Endothelial cell of umbilical vein (primary cell): Measurements from ENCODE around the gene MYH15. TPM values are rescaled to one million over a fixed set of nuclear protein-coding genes. Genes with fewer than 3 reads are reported as not detected.

Source experiments
- BruUV-seq: library from RNA; stranded (reverse); fragments of 400-500 nt; replicated peaks from 2 replicates; lab custom pipeline; 2021; lab: Mats Ljungman, UMichigan
- CTCF ChIA-PET: fragments of 300-600, 350-600 bp; sonication (Branson Sonifier 250); formaldehyde crosslinking; loops from one replicate; lab custom pipeline; 2021; ENCODE audit warnings: antibody characterized with exemption, inconsistent platforms; lab: Charles Lee
- POLR2A ChIA-PET: fragments of 300-600, 350-600 bp; sonication (Branson Sonifier 250); formaldehyde crosslinking; loops from one replicate; lab custom pipeline; 2021; ENCODE audit warnings: antibody characterized with exemption, inconsistent platforms; lab: Charles Lee
- DNase-seq: peaks from one replicate; pipeline ENCODE4 v3.0.0-alpha.2; 2011; ENCODE audit warnings: low read depth, low spot score
- FAIRE-seq: peaks from 2 replicates; lab custom pipeline; 2011; peaks lifted over from hg19 to GRCh38; lab: Jason Lieb, UNC
- H2AFZ ChIP-seq: 2 replicates; pipeline ENCODE4 v1.6.0; 2012; ENCODE audit warnings: low read depth, low read length, control low read depth, inconsistent platforms
- H3K27ac ChIP-seq: 2 replicates; pipeline ENCODE4 v1.5.1; 2011; ENCODE audit warnings: low read depth, mild to moderate bottlenecking, control low read depth, low read length, moderate library complexity; ENCODE audit not compliant: insufficient read depth
- H3K27me3 ChIP-seq, 2 experiments: 2 replicates each; pipeline versions ENCODE4 v1.6.0 to v1.6.1; 2011; ENCODE audit warnings: low read length in 2 of 2, mixed read lengths in 1 of 2; ENCODE audit not compliant: control insufficient read depth in 2 of 2, insufficient read depth in 2 of 2
- H3K36me3 ChIP-seq, 2 experiments: 2 replicates in 1 of 2; 3 replicates in 1 of 2; pipeline ENCODE4 v1.5.1; 2011; ENCODE audit warnings: low read length in 2 of 2, mild to moderate bottlenecking in 1 of 2, moderate library complexity in 1 of 2; ENCODE audit not compliant: control insufficient read depth in 2 of 2, insufficient read depth in 2 of 2; ENCODE audit errors: extremely low read depth in 1 of 2
- H3K4me1 ChIP-seq: 3 replicates; pipeline ENCODE4 v1.5.1; 2011; ENCODE audit warnings: mild to moderate bottlenecking, low read length; ENCODE audit not compliant: control insufficient read depth, insufficient read depth; ENCODE audit errors: extremely low read depth
- H3K4me2 ChIP-seq: 2 replicates; pipeline ENCODE4 v1.6.1; 2011; ENCODE audit warnings: low read length, control low read depth, mixed read lengths; ENCODE audit not compliant: insufficient read depth
- H3K4me3 ChIP-seq, 3 experiments: fragments of 200-600 bp in 1 of 3; sonication (generic), shearing (Covaris generic) in 1 of 3; replicated peaks in 1 of 3; 2 replicates each; pipeline ENCODE4 v1.5.1; 2011 to 2016; ENCODE audit warnings: control low read depth in 3 of 3, low read length in 3 of 3, mild to moderate bottlenecking in 2 of 3, inconsistent platforms in 1 of 3, low read depth in 1 of 3, moderate library complexity in 1 of 3; ENCODE audit not compliant: insufficient read depth in 1 of 3
- H3K79me2 ChIP-seq: 2 replicates; pipeline ENCODE4 v1.6.0; 2012; ENCODE audit warnings: low read length, inconsistent platforms; ENCODE audit not compliant: control insufficient read depth, insufficient read depth
- H3K9ac ChIP-seq: replicated peaks from 2 replicates; pipeline ENCODE3; 2011; ENCODE audit warnings: low read length, control low read depth; ENCODE audit not compliant: insufficient read depth; ENCODE audit errors: extremely low read depth
- H3K9me1 ChIP-seq: replicated peaks from 3 replicates; pipeline ENCODE4 v1.6.0; 2011; ENCODE audit warnings: mild to moderate bottlenecking, low read length; ENCODE audit not compliant: control insufficient read depth, insufficient read depth; ENCODE audit errors: extremely low read depth
- H3K9me3 ChIP-seq: replicated peaks from 2 replicates; pipeline ENCODE4 v1.5.1; 2012; ENCODE audit warnings: low read length, inconsistent platforms; ENCODE audit not compliant: control insufficient read depth, insufficient read depth
- H4K20me1 ChIP-seq: replicated peaks from 2 replicates; pipeline ENCODE3; 2011; ENCODE audit warnings: mild to moderate bottlenecking, low read length; ENCODE audit not compliant: control insufficient read depth, insufficient read depth; ENCODE audit errors: extremely low read depth
- EZH2 ChIP-seq: IDR thresholded peaks from 2 replicates; pipeline ENCODE4 v1.6.1; 2012; ENCODE audit warnings: borderline replicate concordance, low read depth, mild to moderate bottlenecking, moderate library complexity, low read length, inconsistent platforms; ENCODE audit not compliant: severe bottlenecking
- FOS ChIP-seq: IDR thresholded peaks from 2 replicates; pipeline ENCODE4 v1.6.1; 2011; ENCODE audit warnings: mild to moderate bottlenecking, low read length, moderate library complexity, borderline replicate concordance; ENCODE audit not compliant: insufficient read depth
- GATA2 ChIP-seq: IDR thresholded peaks from 2 replicates; pipeline ENCODE4 v1.7.0; 2011; ENCODE audit warnings: low read depth, mild to moderate bottlenecking, moderate library complexity, mixed read lengths, low read length; ENCODE audit not compliant: insufficient read length, insufficient read depth
- JUN ChIP-seq: IDR thresholded peaks from 2 replicates; pipeline ENCODE4 v1.6.1; 2011; ENCODE audit warnings: borderline replicate concordance, low read depth; ENCODE audit not compliant: insufficient read length, insufficient read depth
- MYC ChIP-seq: IDR thresholded peaks from one replicate; pipeline ENCODE4 v1.6.1; 2011; ENCODE audit warnings: mild to moderate bottlenecking, low read depth, low read length
- POLR2A ChIP-seq: IDR thresholded peaks from 2 replicates; pipeline ENCODE4 v1.6.1; 2012; ENCODE audit warnings: low read depth, mild to moderate bottlenecking, control low read depth, low read length
- POLR2AphosphoS5 ChIP-seq: IDR thresholded peaks from 2 replicates; pipeline ENCODE4 v1.6.1; 2012; ENCODE audit warnings: low read depth, mild to moderate bottlenecking, control low read depth, low read length, moderate library complexity; ENCODE audit not compliant: insufficient read depth
- dilution Hi-C: fragments of 300-500 bp; cut with MboI; formaldehyde crosslinking; loops from one replicate; pipeline ENCODE4 v1.15.0; 2019; ENCODE audit warnings: low sequenced_read_pairs; ENCODE audit not compliant: extremely low pct_ligation_motif_present
- intact Hi-C: fragments of 100-400 bp; cut with micrococcal nuclease; formaldehyde crosslinking; loops from one replicate; pipeline ENCODE4 v1.10.0; 2022
- polyA plus RNA-seq, 4 experiments: library from polyadenylated mRNA; depleted of rRNA in 3 of 4; stranded (reverse) in 3 of 4; unstranded in 1 of 4; fragments of >200 nt; gene quantifications; 2 replicates each; pipeline versions ENCODE4 v1.2.1 to v1.2.3, GENCODE V29; 2011 to 2012; ENCODE audit warnings: missing spikeins in 1 of 4
- total RNA-seq: library from RNA; stranded (reverse); gene quantifications from 2 replicates; pipeline ENCODE4 v1.2.3, GENCODE V29; 2021
- TF ChIP-seq, protein P1 (sequence below), 2 donors: IDR thresholded peaks; 1 replicate in 1 of 2; 2 replicates in 1 of 2; pipeline ENCODE4 v1.5.1; 2011; ENCODE audit warnings: low read length in 2 of 2, mild to moderate bottlenecking in 2 of 2, moderate library complexity in 2 of 2, control low read depth in 1 of 2, inconsistent platforms in 1 of 2, low read depth in 1 of 2; ENCODE audit not compliant: insufficient read depth in 1 of 2; ENCODE audit errors: extremely low read depth in 1 of 2
- TF ChIP-seq, protein P2 (sequence below): IDR thresholded peaks from 2 replicates; pipeline ENCODE4 v1.6.1; 2011; ENCODE audit not compliant: insufficient read depth, insufficient read length

Gene MYH15
- total and polyA plus RNA-seq, 2 donors (not counting 3 experiments of a cell fraction or from before 2014, with no cell fraction given), result 0.27 TPM; not detected in 1

DNA sequence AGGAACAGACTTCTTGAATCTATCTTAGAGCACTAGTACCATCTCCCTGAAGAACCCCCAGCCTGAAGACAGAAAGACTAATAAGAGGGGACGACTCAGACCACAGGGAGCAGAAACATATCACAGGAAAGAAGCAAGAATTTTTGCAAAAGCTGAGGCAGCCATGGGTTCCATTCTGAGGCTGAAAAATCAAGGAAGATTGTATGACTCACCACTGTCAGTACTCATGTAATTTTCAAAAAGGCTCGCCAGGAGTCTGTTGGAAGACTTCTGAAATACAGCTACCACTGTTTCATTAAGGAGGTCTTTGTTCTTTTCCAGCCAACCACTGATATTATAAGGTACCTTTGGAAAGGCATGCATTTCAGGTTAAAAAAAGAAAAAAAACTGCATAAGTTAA, 47.5 kb downstream of the MYH15 start:
- dilution Hi-C loops (no loop called here), intact Hi-C loops (no loop called here)
- H3K27me3 ChIP-seq, result no peaks in the 10 kb centered on the region
- no peaks in the 10 kb centered on the region for H3K9me3 ChIP-seq
- FAIRE-seq, result peak; percentile 18
- H3K9ac ChIP-seq, result no peak overlapping the region
- H3K4me3 ChIP-seq, result no peak overlapping the region
- H2AFZ ChIP-seq, result no peak overlapping the region
- CTCF ChIA-PET, result interaction anchor here (1.0 to 1.3 kb wide), 2 partner anchors 15 to 310 kb away, joined by 3 to 5 read pairs; no protein-coding TSS in a partner anchor
- POLR2A ChIA-PET, result no interaction called here
- H3K79me2 ChIP-seq, result no peaks in the 10 kb centered on the region
- H3K9me1 ChIP-seq, result no peaks in the 10 kb centered on the region
- peak; percentile 52 for TF ChIP-seq FOS
- TF ChIP-seq POLR2A, result no peak
- no peak for TF ChIP-seq JUN
- no peaks in the 10 kb centered on the region for H3K36me3 ChIP-seq
- no peaks in the 10 kb centered on the region for H3K4me1 ChIP-seq
- BruUV-seq, result no TSS peak
- H3K4me2 ChIP-seq, result no peak overlapping the region
- no peaks in the 10 kb centered on the region for H4K20me1 ChIP-seq
- DNase-seq, result no peak
- no peak overlapping the region for H3K27ac ChIP-seq

DNA sequence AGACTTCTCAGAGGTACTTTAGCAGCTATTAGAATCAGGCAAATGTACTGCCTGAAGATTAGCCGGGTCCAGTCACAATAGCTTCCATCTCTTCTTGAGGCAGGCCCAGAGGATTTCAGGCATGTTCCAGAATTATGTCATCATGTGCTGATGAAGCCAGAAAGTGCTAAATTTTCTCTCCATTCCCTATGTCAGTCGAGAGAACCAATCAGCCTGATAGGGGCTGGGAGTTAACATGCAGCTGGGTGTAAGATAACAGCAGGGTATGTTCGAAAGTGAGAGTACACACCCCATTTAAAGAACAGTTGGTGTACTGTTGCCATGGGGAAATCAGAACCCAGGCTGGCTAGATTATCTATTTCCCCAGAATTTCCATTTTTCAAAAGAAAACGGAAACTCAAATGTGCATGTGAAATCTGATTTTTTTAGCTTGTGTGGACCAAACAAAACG, 48.7 kb downstream of the MYH15 start:
- Histone ChIP-seq H3K4me3 (no peak overlapping the region), H3K27ac (no peak overlapping the region), H2AFZ (peak overlapping the region; percentile 28), H3K4me2 (no peak overlapping the region), H3K79me2 (no peaks in the 10 kb centered on the region), H3K9me3 (no peaks in the 10 kb centered on the region), H3K4me1 (no peaks in the 10 kb centered on the region), H3K9me1 (no peaks in the 10 kb centered on the region), H4K20me1 (no peaks in the 10 kb centered on the region), H3K9ac (no peak overlapping the region), H3K36me3 (no peaks in the 10 kb centered on the region), H3K27me3 (no peaks in the 10 kb centered on the region)
- ChIA-PET CTCF (interaction anchor here (1.1 kb wide), 1 partner anchor 16 kb away, joined by 7 read pairs; no protein-coding TSS in a partner anchor), POLR2A (no interaction called here)
- FAIRE-seq (peak; percentile 47), DNase-seq (no peak)
- intact Hi-C loops (no loop called here), dilution Hi-C loops (no loop called here)
- TF ChIP-seq JUN (no peak), EZH2 (no peak), FOS (no peak), MYC (no peak), POLR2AphosphoS5 (no peak), POLR2A (no peak), GATA2 (no peak)
- TF ChIP-seq, protein P1, sequence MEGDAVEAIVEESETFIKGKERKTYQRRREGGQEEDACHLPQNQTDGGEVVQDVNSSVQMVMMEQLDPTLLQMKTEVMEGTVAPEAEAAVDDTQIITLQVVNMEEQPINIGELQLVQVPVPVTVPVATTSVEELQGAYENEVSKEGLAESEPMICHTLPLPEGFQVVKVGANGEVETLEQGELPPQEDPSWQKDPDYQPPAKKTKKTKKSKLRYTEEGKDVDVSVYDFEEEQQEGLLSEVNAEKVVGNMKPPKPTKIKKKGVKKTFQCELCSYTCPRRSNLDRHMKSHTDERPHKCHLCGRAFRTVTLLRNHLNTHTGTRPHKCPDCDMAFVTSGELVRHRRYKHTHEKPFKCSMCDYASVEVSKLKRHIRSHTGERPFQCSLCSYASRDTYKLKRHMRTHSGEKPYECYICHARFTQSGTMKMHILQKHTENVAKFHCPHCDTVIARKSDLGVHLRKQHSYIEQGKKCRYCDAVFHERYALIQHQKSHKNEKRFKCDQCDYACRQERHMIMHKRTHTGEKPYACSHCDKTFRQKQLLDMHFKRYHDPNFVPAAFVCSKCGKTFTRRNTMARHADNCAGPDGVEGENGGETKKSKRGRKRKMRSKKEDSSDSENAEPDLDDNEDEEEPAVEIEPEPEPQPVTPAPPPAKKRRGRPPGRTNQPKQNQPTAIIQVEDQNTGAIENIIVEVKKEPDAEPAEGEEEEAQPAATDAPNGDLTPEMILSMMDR (IDR thresholded peaks at IDR 0.05; ENCODE audit: extremely low read depth in 1 of 2, insufficient read depth in 1 of 2, low read depth in 1 of 2, low read length in 2 of 2), result no peak
- TF ChIP-seq, protein P2, sequence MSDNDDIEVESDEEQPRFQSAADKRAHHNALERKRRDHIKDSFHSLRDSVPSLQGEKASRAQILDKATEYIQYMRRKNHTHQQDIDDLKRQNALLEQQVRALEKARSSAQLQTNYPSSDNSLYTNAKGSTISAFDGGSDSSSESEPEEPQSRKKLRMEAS, result no peak
- no TSS peak for BruUV-seq
